OCI-LY3 (cell line): Measurements from ENCODE around the gene BOD1.

Source experiments
- H2AFZ ChIP-seq: fragments of 200-600, 300-600 bp; shearing (Covaris generic); 2 replicates; pipeline ENCODE4 v1.6.0; 2014; ENCODE audit warnings: antibody characterized with exemption, low read depth, low read length
- H3K27ac ChIP-seq: fragments of 200-600, 300-600 bp; sonication (generic); 2 replicates; pipeline ENCODE4 v1.5.1; 2014; ENCODE audit warnings: mild to moderate bottlenecking, low read length, moderate library complexity, mixed read lengths
- H3K27me3 ChIP-seq: fragments of 200-600, 300-600 bp; sonication (generic); 2 replicates; pipeline ENCODE4 v1.6.1; 2014; ENCODE audit warnings: low read depth, low read length, mixed read lengths
- H3K36me3 ChIP-seq: fragments of 200-600, 300-600 bp; sonication (generic); replicated peaks from 2 replicates; pipeline ENCODE3; 2014; ENCODE audit warnings: low read depth, low read length, mixed read lengths
- H3K4me1 ChIP-seq: fragments of 300-600, 200-600 bp; sonication (generic); 2 replicates; pipeline ENCODE4 v1.6.1; 2014; ENCODE audit warnings: low read length, mixed read lengths
- H3K4me2 ChIP-seq: fragments of 200-600, 300-600 bp; sonication (generic); 2 replicates; pipeline ENCODE4 v1.6.1; 2014; ENCODE audit warnings: low read length, mixed read lengths
- H3K4me3 ChIP-seq: fragments of 300-600, 200-600 bp; sonication (generic); 2 replicates; pipeline ENCODE4 v1.5.1; 2014; ENCODE audit warnings: antibody characterized with exemption, mild to moderate bottlenecking, low read length, moderate library complexity
- H3K79me2 ChIP-seq: fragments of 300-600, 200-600 bp; shearing (Covaris generic); 2 replicates; pipeline ENCODE4 v1.6.1; 2014; ENCODE audit warnings: mild to moderate bottlenecking, low read length, mixed read lengths
- H3K9ac ChIP-seq: fragments of 300-600, 200-600 bp; shearing (Covaris generic); 2 replicates; pipeline ENCODE4 v1.6.0; 2014; ENCODE audit warnings: mild to moderate bottlenecking, low read length, moderate library complexity
- H3K9me3 ChIP-seq: fragments of 200-600, 300-600 bp; shearing (Covaris generic); 2 replicates; pipeline ENCODE4 v1.6.1; 2014; ENCODE audit warnings: low read length, mixed read lengths; ENCODE audit not compliant: insufficient read depth
- H4K20me1 ChIP-seq: fragments of 200-600, 300-600 bp; sonication (generic); 2 replicates; pipeline ENCODE4 v1.6.1; 2016; ENCODE audit warnings: low read length, mixed read lengths; ENCODE audit not compliant: insufficient read depth
- EZH2phosphoT487 ChIP-seq: fragments of 200-600 bp; shearing (Covaris generic); IDR thresholded peaks from 2 replicates; pipeline ENCODE4 v1.6.1; 2018; ENCODE audit warnings: antibody characterized with exemption, mixed run types, low read depth
- TF ChIP-seq, protein P1 (sequence below): fragments of 200-600, 300-600 bp; sonication (generic); IDR thresholded peaks from 2 replicates; pipeline ENCODE4 v1.5.1; 2014; ENCODE audit warnings: antibody characterized with exemption, low read length, low read depth

Gene BOD1

DNA sequence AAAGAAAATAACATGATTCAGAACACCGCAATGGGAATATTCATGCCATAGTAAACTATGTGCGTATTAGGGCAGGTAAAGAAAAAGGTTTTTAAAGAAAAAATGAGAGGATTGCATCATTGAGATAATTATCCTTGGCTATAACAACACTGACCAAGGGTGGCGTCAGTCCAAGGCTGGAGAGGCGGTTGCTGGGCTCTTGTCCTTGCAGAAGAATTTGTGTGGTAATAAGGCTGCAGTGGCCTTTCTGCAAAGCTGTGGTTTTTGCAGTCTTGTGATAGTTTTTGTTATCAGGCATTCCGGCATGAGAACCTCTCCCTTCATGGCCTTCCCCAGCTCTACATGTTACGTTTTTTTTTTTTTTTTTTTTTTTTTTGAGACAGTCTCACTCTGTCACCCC lies 14.0 kb downstream of the BOD1 start:
- Histone ChIP-seq H3K9me3 (no peaks in the 10 kb centered on the region), H3K27ac (no peak overlapping the region), H3K4me2 (no peak overlapping the region), H3K4me1 (no peaks in the 10 kb centered on the region), H4K20me1 (no peaks in the 10 kb centered on the region), H2AFZ (no peak overlapping the region), H3K4me3 (no peak overlapping the region), H3K36me3 (peaks cover 47% of the 10 kb centered on the region), H3K9ac (no peak overlapping the region), H3K79me2 (no peaks in the 10 kb centered on the region), H3K27me3 (no peaks in the 10 kb centered on the region)
- no peak for TF ChIP-seq EZH2phosphoT487
- TF ChIP-seq, protein P1, sequence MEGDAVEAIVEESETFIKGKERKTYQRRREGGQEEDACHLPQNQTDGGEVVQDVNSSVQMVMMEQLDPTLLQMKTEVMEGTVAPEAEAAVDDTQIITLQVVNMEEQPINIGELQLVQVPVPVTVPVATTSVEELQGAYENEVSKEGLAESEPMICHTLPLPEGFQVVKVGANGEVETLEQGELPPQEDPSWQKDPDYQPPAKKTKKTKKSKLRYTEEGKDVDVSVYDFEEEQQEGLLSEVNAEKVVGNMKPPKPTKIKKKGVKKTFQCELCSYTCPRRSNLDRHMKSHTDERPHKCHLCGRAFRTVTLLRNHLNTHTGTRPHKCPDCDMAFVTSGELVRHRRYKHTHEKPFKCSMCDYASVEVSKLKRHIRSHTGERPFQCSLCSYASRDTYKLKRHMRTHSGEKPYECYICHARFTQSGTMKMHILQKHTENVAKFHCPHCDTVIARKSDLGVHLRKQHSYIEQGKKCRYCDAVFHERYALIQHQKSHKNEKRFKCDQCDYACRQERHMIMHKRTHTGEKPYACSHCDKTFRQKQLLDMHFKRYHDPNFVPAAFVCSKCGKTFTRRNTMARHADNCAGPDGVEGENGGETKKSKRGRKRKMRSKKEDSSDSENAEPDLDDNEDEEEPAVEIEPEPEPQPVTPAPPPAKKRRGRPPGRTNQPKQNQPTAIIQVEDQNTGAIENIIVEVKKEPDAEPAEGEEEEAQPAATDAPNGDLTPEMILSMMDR: no peak

DNA sequence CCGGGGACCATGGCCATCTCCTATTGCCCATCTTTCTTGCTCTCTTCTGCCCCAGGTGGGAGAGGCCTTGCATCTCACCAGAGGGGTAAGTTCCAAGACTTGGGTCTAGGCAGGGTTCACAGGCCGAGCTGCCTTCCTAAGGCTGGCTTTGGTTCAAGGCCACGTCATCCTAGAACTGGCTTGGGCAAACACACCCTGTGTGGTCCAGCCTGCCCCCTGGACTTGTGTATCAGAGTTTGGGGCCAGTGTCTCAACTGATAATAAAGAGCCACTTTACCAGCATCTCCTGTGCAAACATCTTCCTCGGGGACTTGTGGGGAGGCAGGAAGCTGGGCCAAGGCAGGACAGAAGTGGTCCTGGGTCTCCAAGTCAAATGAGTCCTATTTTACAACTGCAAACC lies 17.8 kb downstream of the BOD1 start:
- TF ChIP-seq, protein P1: no peak
- no peak for TF ChIP-seq EZH2phosphoT487
- Histone ChIP-seq H3K27me3 (no peaks in the 10 kb centered on the region), H3K4me2 (no peak overlapping the region), H3K36me3 (peaks cover 13% of the 10 kb centered on the region), H4K20me1 (no peaks in the 10 kb centered on the region), H3K4me3 (no peak overlapping the region), H2AFZ (no peak overlapping the region), H3K79me2 (no peaks in the 10 kb centered on the region), H3K9me3 (no peaks in the 10 kb centered on the region), H3K4me1 (no peaks in the 10 kb centered on the region), H3K27ac (no peak overlapping the region), H3K9ac (no peak overlapping the region)

DNA sequence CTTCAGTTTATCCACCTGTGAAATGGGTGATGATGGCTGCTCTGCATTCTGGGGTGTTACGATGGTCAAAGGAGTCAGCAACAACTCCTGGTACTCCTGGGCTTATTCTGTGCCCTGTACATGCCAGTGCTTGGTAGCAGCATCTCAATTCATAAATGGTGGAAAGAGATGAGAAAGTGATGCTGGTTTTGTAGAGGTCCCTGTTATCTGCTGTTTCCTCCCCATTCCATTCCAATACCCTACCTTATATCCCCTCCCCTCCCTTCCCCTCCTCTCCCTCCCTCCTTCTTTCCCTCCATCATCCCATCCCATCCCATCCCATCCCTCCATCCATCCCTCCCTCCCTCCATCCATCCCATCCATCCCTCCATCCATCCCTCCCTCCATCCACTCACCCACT lies 19.1 kb downstream of the BOD1 start:
- peaks cover 6% of the 10 kb centered on the region; the same call in 1 of the 2 replicates for H3K9me3 ChIP-seq
- H2AFZ ChIP-seq: no peak overlapping the region
- no peaks in the 10 kb centered on the region for H4K20me1 ChIP-seq
- no peaks in the 10 kb centered on the region for H3K79me2 ChIP-seq
- H3K4me3 ChIP-seq: no peak overlapping the region
- no peak overlapping the region for H3K4me2 ChIP-seq
- no peaks in the 10 kb centered on the region for H3K27me3 ChIP-seq
- no peaks in the 10 kb centered on the region for H3K4me1 ChIP-seq
- H3K9ac ChIP-seq: no peak overlapping the region
- no peak overlapping the region for H3K27ac ChIP-seq
- peaks cover 10% of the 10 kb centered on the region for H3K36me3 ChIP-seq
- TF ChIP-seq, protein P1: no peak
- TF ChIP-seq EZH2phosphoT487: no peak

DNA sequence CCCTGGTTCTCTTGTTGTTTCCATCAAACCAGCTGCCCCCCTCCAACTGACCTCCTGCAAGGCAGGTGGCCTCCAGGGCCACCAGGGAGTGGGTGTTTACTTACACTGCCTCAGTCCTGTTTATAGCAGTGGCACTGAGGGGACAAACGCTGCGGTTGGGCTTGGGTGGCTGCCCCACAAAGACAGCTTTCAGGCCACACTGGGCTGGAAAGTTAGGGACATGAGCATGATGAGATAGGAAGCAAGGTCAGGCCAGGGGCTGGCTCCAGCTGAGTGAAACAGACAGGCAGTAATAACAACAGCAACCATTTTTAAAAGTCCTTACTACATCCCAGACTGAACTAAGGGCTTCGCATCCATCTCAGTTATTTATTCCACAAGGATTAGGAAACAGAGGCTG lies 20.6 kb downstream of the BOD1 start:
- Histone ChIP-seq H2AFZ (no peak overlapping the region), H3K4me1 (no peaks in the 10 kb centered on the region), H3K4me2 (no peak overlapping the region), H3K9me3 (peaks cover 12% of the 10 kb centered on the region; the same call in 1 of the 2 replicates), H4K20me1 (no peaks in the 10 kb centered on the region), H3K4me3 (no peak overlapping the region), H3K27me3 (no peaks in the 10 kb centered on the region), H3K27ac (no peak overlapping the region), H3K9ac (no peak overlapping the region), H3K36me3 (peaks cover 2% of the 10 kb centered on the region), H3K79me2 (no peaks in the 10 kb centered on the region)
- TF ChIP-seq, protein P1: no peak
- TF ChIP-seq EZH2phosphoT487: no peak
